Stimulated activated CD8-positive, alpha-beta memory T cell treated with anti-CD3 and anti-CD28 coated beads, Interleukin-7, amount 100 ng/mL, for 1 hour (primary cell): ENCODE measurements around the gene ASIC4.

Experiments used
- DNase-seq, 2 donors: peaks; one replicate each; pipeline ENCODE4 v3.0.0-alpha.2; 2020; ENCODE audit warnings: low read depth in 2 of 2

Gene ASIC4

GRCh38 chr2:219566640-219567039, 52.4 kb downstream of the ASIC4 start:
- DNase-seq: no peak

- DNase-seq: no peak
Observed at GRCh38 chr2:219567131-219567530, 52.8 kb downstream of the ASIC4 start.

- no peak for DNase-seq
Observed at GRCh38 chr2:219567791-219568361, 53.6 kb downstream of the ASIC4 start.

GRCh38 chr2:219569041-219569440, 54.8 kb downstream of the ASIC4 start:
- DNase-seq: no peak

GRCh38 chr2:219569635-219570034, 55.4 kb downstream of the ASIC4 start:
- DNase-seq: no peak

GRCh38 chr2:219570194-219570923, 56.1 kb downstream of the ASIC4 start:
- DNase-seq: no peak

GRCh38 chr2:219570924-219571310, 56.6 kb downstream of the ASIC4 start:
- no peak for DNase-seq

- DNase-seq: no peak
Observed at GRCh38 chr2:219571311-219572236, 57.3 kb downstream of the ASIC4 start, which contains the start of gene OBSL1. TSS of gene OBSL1 (minus strand) at chr2:219571539. CDS start at chr2:219571232, 307 bp downstream.

GRCh38 chr2:219572237-219573001, 58.1 kb downstream of the ASIC4 start, which contains the start of gene INHA:
TSS of gene INHA (plus strand) at chr2:219572310. CDS start at chr2:219572375, 65 bp downstream.
- DNase-seq: no peak

- DNase-seq: no peak
Observed at GRCh38 chr2:219573166-219573565, 58.9 kb downstream of the ASIC4 start.

- no peak for DNase-seq
Observed at GRCh38 chr2:219574484-219575311, 60.4 kb downstream of the ASIC4 start.

- DNase-seq: no peak
Observed at GRCh38 chr2:219575566-219576504, 61.6 kb downstream of the ASIC4 start.

GRCh38 chr2:219576505-219577388, 62.5 kb downstream of the ASIC4 start:
- no peak for DNase-seq

- no peak for DNase-seq
Observed at GRCh38 chr2:219578811-219579613, 64.7 kb downstream of the ASIC4 start.

GRCh38 chr2:219581346-219581745, 67.1 kb downstream of the ASIC4 start:
- no peak for DNase-seq
